OCI-LY3 (cell line): ENCODE measurements around the gene SRGAP2B.
"Not testable (repeated sequence)": the region's sequence is repeated elsewhere in the genome, so short reads cannot be mapped to it uniquely, and the experiment has no call there.

Experiments used
- EZH2phosphoT487 ChIP-seq: fragments of 200-600 bp; shearing (Covaris generic); IDR thresholded peaks from 2 replicates; pipeline ENCODE4 v1.6.1; 2018; ENCODE audit warnings: antibody characterized with exemption, mixed run types, low read depth
- TF ChIP-seq, protein P1 (sequence below): fragments of 200-600, 300-600 bp; sonication (generic); IDR thresholded peaks from 2 replicates; pipeline ENCODE4 v1.5.1; 2014; ENCODE audit warnings: antibody characterized with exemption, low read length, low read depth

DNA sequence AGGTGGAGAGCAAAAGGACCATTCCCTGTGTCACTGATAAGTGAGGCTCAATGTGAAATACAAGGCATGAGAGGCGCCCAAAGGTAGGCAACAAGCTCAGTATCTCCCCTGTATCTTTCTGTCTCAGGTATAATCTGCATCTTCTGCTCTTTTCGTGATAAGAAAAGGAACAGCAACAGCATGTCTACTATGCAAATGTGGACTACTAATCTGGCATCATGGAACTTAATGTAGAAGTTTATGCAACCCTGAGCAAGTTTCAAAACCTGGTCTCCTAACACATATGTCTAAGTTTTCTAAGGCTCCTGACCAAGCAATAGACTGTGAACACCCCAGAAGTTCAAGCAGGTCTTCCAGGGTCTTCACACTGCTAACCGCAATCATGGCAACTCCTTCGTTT lies 81.8 kb downstream of the SRGAP2B start:
- TF ChIP-seq, protein P1, sequence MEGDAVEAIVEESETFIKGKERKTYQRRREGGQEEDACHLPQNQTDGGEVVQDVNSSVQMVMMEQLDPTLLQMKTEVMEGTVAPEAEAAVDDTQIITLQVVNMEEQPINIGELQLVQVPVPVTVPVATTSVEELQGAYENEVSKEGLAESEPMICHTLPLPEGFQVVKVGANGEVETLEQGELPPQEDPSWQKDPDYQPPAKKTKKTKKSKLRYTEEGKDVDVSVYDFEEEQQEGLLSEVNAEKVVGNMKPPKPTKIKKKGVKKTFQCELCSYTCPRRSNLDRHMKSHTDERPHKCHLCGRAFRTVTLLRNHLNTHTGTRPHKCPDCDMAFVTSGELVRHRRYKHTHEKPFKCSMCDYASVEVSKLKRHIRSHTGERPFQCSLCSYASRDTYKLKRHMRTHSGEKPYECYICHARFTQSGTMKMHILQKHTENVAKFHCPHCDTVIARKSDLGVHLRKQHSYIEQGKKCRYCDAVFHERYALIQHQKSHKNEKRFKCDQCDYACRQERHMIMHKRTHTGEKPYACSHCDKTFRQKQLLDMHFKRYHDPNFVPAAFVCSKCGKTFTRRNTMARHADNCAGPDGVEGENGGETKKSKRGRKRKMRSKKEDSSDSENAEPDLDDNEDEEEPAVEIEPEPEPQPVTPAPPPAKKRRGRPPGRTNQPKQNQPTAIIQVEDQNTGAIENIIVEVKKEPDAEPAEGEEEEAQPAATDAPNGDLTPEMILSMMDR: not testable (repeated sequence)
- TF ChIP-seq EZH2phosphoT487: not testable (repeated sequence)
